SK-N-SH (cell line): ENCODE data around the gene RAMP1. TPM values are rescaled to one million over a fixed set of nuclear protein-coding genes. Genes with fewer than 3 reads are reported as not detected.
A peak's percentile ranks its signal among the peaks of the same experiment; 100 is the strongest.

Source experiments
- CTCF ChIA-PET: fragments of 300-600, 350-600 bp; formaldehyde crosslinking; extraction: SDS; loops from one replicate; lab custom pipeline; 2021; lab: Yijun Ruan, JAX
- POLR2A ChIA-PET: fragments of 350-600 bp; sonication (Branson Sonifier 250); formaldehyde crosslinking; extraction: SDS; loops from one replicate; lab custom pipeline; 2020; ENCODE audit warnings: antibody characterized with exemption, inconsistent platforms; lab: Yijun Ruan, JAX
- DNase-seq: peaks from one replicate; pipeline ENCODE4 v3.0.0; 2012
- H2AFZ ChIP-seq: fragments of 200-600 bp; sonication (generic); 2 replicates; pipeline ENCODE4 v1.8.1; 2016; ENCODE audit warnings: antibody characterized with exemption, mild to moderate bottlenecking, low read depth
- H3F3A ChIP-seq: fragments of 200-600 bp; sonication (generic); replicated peaks from 2 replicates; pipeline ENCODE3; 2016; ENCODE audit warnings: antibody characterized with exemption, mild to moderate bottlenecking; ENCODE audit not compliant: insufficient read depth
- H3K27ac ChIP-seq, 2 experiments: fragments of 200-500 bp in 1 of 2; fragments of 200-600 bp in 1 of 2; sonication (Bioruptor generic) in 1 of 2; sonication (generic), shearing (Covaris generic) in 1 of 2; 2 replicates each; pipeline versions ENCODE4 v1.5.1 to v1.6.1; 2014 to 2016; ENCODE audit warnings: low read depth in 2 of 2, inconsistent platforms in 1 of 2, low read length in 1 of 2, mild to moderate bottlenecking in 1 of 2, mixed read lengths in 1 of 2
- H3K27me3 ChIP-seq: fragments of 200-600 bp; sonication (generic), shearing (Covaris generic); 2 replicates; pipeline ENCODE4 v1.6.1; 2016; ENCODE audit warnings: mixed run types; ENCODE audit not compliant: insufficient read depth
- H3K36me3 ChIP-seq, 2 experiments: fragments of 200-500 bp in 1 of 2; fragments of 200-600 bp in 1 of 2; sonication (Bioruptor generic) in 1 of 2; sonication (generic) in 1 of 2; replicated peaks in 1 of 2; 2 replicates each; pipeline versions ENCODE3 to v1.5.1; 2014 to 2016; ENCODE audit warnings: low read length in 1 of 2, mild to moderate bottlenecking in 1 of 2; ENCODE audit not compliant: insufficient read depth in 2 of 2, control insufficient read depth in 1 of 2
- H3K4me1 ChIP-seq, 2 experiments: fragments of 200-500 bp in 1 of 2; fragments of 200-600 bp in 1 of 2; sonication (Bioruptor generic) in 1 of 2; sonication (generic), shearing (Covaris generic) in 1 of 2; 2 replicates each; pipeline versions ENCODE4 v1.5.1 to v1.6.1; 2014 to 2016; ENCODE audit warnings: low read depth in 1 of 2, low read length in 1 of 2, mixed run types in 1 of 2; ENCODE audit not compliant: insufficient read depth in 2 of 2, control insufficient read depth in 1 of 2
- H3K4me2 ChIP-seq: fragments of 200-600 bp; sonication (generic), shearing (Covaris generic); 2 replicates; pipeline ENCODE4 v1.6.1; 2017; ENCODE audit warnings: mixed run types
- H3K4me3 ChIP-seq, 2 experiments: fragments of 200-500 bp in 1 of 2; fragments of 200-600 bp in 1 of 2; sonication (Bioruptor generic) in 1 of 2; sonication (generic), shearing (Covaris generic) in 1 of 2; 2 replicates each; pipeline versions ENCODE4 v1.5.1 to v1.8.1; 2014 to 2016; ENCODE audit warnings: low read depth in 2 of 2, inconsistent platforms in 1 of 2, low read length in 1 of 2, mild to moderate bottlenecking in 1 of 2, mixed read lengths in 1 of 2, moderate library complexity in 1 of 2
- H3K79me2 ChIP-seq: fragments of 200-600 bp; sonication (generic); 2 replicates; pipeline ENCODE4 v1.8.1; 2017; ENCODE audit warnings: mild to moderate bottlenecking; ENCODE audit not compliant: insufficient read depth
- H3K9ac ChIP-seq: fragments of 200-600 bp; sonication (generic); 2 replicates; pipeline ENCODE4 v1.6.1; 2017; ENCODE audit warnings: mixed run types
- H3K9me2 ChIP-seq: fragments of 200-600 bp; sonication (generic); 2 replicates; pipeline ENCODE4 v1.6.1; 2017; ENCODE audit warnings: mixed run types
- H3K9me3 ChIP-seq: fragments of 200-600 bp; sonication (generic); 2 replicates; pipeline ENCODE4 v1.6.1; 2017; ENCODE audit warnings: mixed run types, mild to moderate bottlenecking, moderate library complexity
- H4K20me1 ChIP-seq: fragments of 200-600 bp; sonication (generic); 2 replicates; pipeline ENCODE4 v1.6.1; 2017; ENCODE audit warnings: mild to moderate bottlenecking, mixed run types; ENCODE audit not compliant: insufficient read depth
- CTCF ChIP-seq: fragments of 200-600 bp; sonication (generic); IDR thresholded peaks from 2 replicates; pipeline ENCODE4 v1.6.1; 2017; ENCODE audit warnings: antibody characterized with exemption, mild to moderate bottlenecking, moderate library complexity
- ELF1 ChIP-seq: IDR thresholded peaks from 2 replicates; pipeline ENCODE4 v1.4.0; 2012
- FOSL2 ChIP-seq: IDR thresholded peaks from 2 replicates; pipeline ENCODE4 v1.4.0; 2012; ENCODE audit warnings: low read depth, mild to moderate bottlenecking, moderate library complexity, borderline replicate concordance
- FOXJ3 ChIP-seq: sonication (generic); formaldehyde crosslinking; IDR thresholded peaks from 2 replicates; pipeline ENCODE4 v1.5.1; 2020; ENCODE audit warnings: mild to moderate bottlenecking, missing genetic modification reagents
- GABPA ChIP-seq: IDR thresholded peaks from 2 replicates; pipeline ENCODE4 v1.4.0; 2012; ENCODE audit warnings: low read depth, mild to moderate bottlenecking
- GATA2 ChIP-seq: sonication (generic); formaldehyde crosslinking; IDR thresholded peaks from 2 replicates; pipeline ENCODE4 v1.5.0; 2020; ENCODE audit warnings: mild to moderate bottlenecking, missing genetic modification reagents
- JUND ChIP-seq: IDR thresholded peaks from 2 replicates; pipeline ENCODE4 v1.4.0; 2012
- MXI1 ChIP-seq: IDR thresholded peaks from 2 replicates; pipeline ENCODE4 v1.6.1; 2012; ENCODE audit warnings: mild to moderate bottlenecking, low read depth, low read length, improper control_type of control experiment
- NFIC ChIP-seq: IDR thresholded peaks from 2 replicates; pipeline ENCODE4 v1.4.0; 2012; ENCODE audit warnings: borderline replicate concordance
- NRF1 ChIP-seq: IDR thresholded peaks from 2 replicates; pipeline ENCODE4 v1.6.1; 2012; ENCODE audit warnings: low read depth, mild to moderate bottlenecking, low read length
- POLR2AphosphoS5 ChIP-seq: IDR thresholded peaks from 2 replicates; pipeline ENCODE4 v1.6.1; 2012; ENCODE audit warnings: low read depth, low read length
- RAD21 ChIP-seq: IDR thresholded peaks from 2 replicates; pipeline ENCODE4 v1.6.1; 2012; ENCODE audit warnings: mild to moderate bottlenecking, low read length
- RCOR1 ChIP-seq: fragments of 150-350 bp; IDR thresholded peaks from 2 replicates; pipeline ENCODE4 v1.6.1; 2017; ENCODE audit warnings: antibody characterized with exemption, low read length
- RXRA ChIP-seq: IDR thresholded peaks from 2 replicates; pipeline ENCODE4 v1.4.0; 2012; ENCODE audit warnings: low read depth, mild to moderate bottlenecking, borderline replicate concordance
- SMC3 ChIP-seq: IDR thresholded peaks from 2 replicates; pipeline ENCODE4 v1.6.1; 2012; ENCODE audit warnings: low read depth, low read length, improper control_type of control experiment
- TCF12 ChIP-seq: IDR thresholded peaks from 2 replicates; pipeline ENCODE4 v1.4.0; 2012
- USF1 ChIP-seq: IDR thresholded peaks from 2 replicates; pipeline ENCODE4 v1.4.0; 2012; ENCODE audit warnings: low read depth, borderline replicate concordance
- USF2 ChIP-seq: fragments of 150-350 bp; IDR thresholded peaks from 2 replicates; pipeline ENCODE4 v1.6.1; 2017; ENCODE audit warnings: antibody characterized with exemption, low read length, low read depth, borderline replicate concordance
- YY1 ChIP-seq: IDR thresholded peaks from 2 replicates; pipeline ENCODE4 v1.4.0; 2012; ENCODE audit warnings: low read depth, mild to moderate bottlenecking
- WGBS: methylation state at CpG from one replicate; pipeline ENCODE4 v1.1.6; 2017; ENCODE audit warnings: low lambda C conversion rate; 5-methylcytosine and 5-hydroxymethylcytosine counted together
- polyA plus RNA-seq, 3 experiments: library from polyadenylated mRNA; depleted of rRNA; stranded (reverse); fragments of >200 nt; gene quantifications; 2 replicates each; pipeline ENCODE4 v1.2.3, GENCODE V29; 2012

The RAMP1 gene
- polyA plus RNA-seq, 1 of the 3 experiments (the other 2 are of a cell fraction) = 27.9 TPM

- no peak for DNase-seq
- no peaks in the 10 kb centered on the region for H4K20me1 ChIP-seq
- H3K4me3 ChIP-seq = no peak overlapping the region
- no peak overlapping the region for H3K9ac ChIP-seq
- no peaks in the 10 kb centered on the region for H3F3A ChIP-seq
- peak overlapping the region in 1 of 2 experiments; percentile 50; a peak in 1 of 4 replicates for H3K27ac ChIP-seq
- no peak overlapping the region for H3K4me2 ChIP-seq
- no peaks in the 10 kb centered on the region for H3K27me3 ChIP-seq
- peaks cover 13 to 84% of the 10 kb centered on the region in 2 experiments; a peak in 3 of 4 replicates for H3K4me1 ChIP-seq
- POLR2A ChIA-PET = interaction anchor here (3.6 kb wide), 1 partner anchor 12 kb away, joined by 18 read pairs; no protein-coding TSS in a partner anchor
- CTCF ChIA-PET = interaction anchor here (1.3 to 2.5 kb wide), 3 partner anchors 11 to 50 kb away, joined by 3 to 11 read pairs (median 4); no protein-coding TSS in a partner anchor
- TF ChIP-seq GABPA (no peak), NRF1 (no peak), GATA2 (CRISPR knock-in tag) (no peak), ELF1 (no peak), RXRA (no peak), POLR2AphosphoS5 (no peak), SMC3 (no peak), USF1 (no peak), JUND (no peak), USF2 (no peak), TCF12 (no peak), YY1 (no peak), RAD21 (no peak), FOXJ3 (CRISPR knock-in tag) (no peak), MXI1 (no peak), RCOR1 (no peak), FOSL2 (no peak), NFIC (no peak), CTCF (no peak)
- H3K36me3 ChIP-seq = no peaks in the 10 kb centered on the region
- no peaks in the 10 kb centered on the region for H3K79me2 ChIP-seq
- no peaks in the 10 kb centered on the region for H3K9me3 ChIP-seq
- no peaks in the 10 kb centered on the region for H3K9me2 ChIP-seq
- H2AFZ ChIP-seq = no peak overlapping the region
- 80% methylated on average over 11 of the region's 11 CpGs for WGBS
Measured at GRCh38 chr2:237873421-237873831, 14.0 kb downstream of the RAMP1 start.
